H1 (cell line): Measurements from ENCODE around the gene GRK6. TPM values are rescaled to one million over a fixed set of nuclear protein-coding genes. Genes with fewer than 3 reads are reported as not detected.

Source experiments
- BACH1 ChIP-seq: IDR thresholded peaks from 2 replicates; pipeline ENCODE4 v1.6.1; 2012; ENCODE audit warnings: low read length, improper control_type of control experiment
- KDM4A ChIP-seq: IDR thresholded peaks from one replicate; pipeline ENCODE4 v1.7.1; 2012; ENCODE audit warnings: low read depth, mild to moderate bottlenecking, moderate library complexity, low read length, inconsistent platforms; ENCODE audit not compliant: severe bottlenecking
- polyA plus RNA-seq, 7 experiments: library from polyadenylated mRNA; depleted of rRNA in 3 of 7; stranded (reverse) in 5 of 7; unstranded in 2 of 7; fragments of >200 nt in 5 of 7; fragments of 200-250 nt in 2 of 7; gene quantifications; 1 replicate in 5 of 7; 2 replicates in 1 of 7; 4 replicates in 1 of 7; pipeline versions ENCODE4 v1.2.1 to v1.2.3, GENCODE V29; 2011 to 2013; ENCODE audit warnings: missing spikeins in 2 of 7, mixed read lengths in 2 of 7
- total RNA-seq: library from RNA; stranded (reverse); fragmentation: NEBNext Ultra II Directional; extraction: Animal tissue kit (Norgen Biotek cat#: 25700); gene quantifications from 2 replicates; pipeline ENCODE4 v1.2.1, GENCODE V29; 2021
- TF ChIP-seq, protein P1 (sequence below): fragments of 300-600 bp; sonication (generic); IDR thresholded peaks from 2 replicates; pipeline ENCODE4 v1.7.1; 2012; ENCODE audit warnings: low read length, moderate library complexity, mild to moderate bottlenecking, inconsistent platforms; ENCODE audit not compliant: insufficient replicate concordance
- TF ChIP-seq, protein P2 (sequence below), 3 experiments: IDR thresholded peaks; 1 replicate in 2 of 3; 2 replicates in 1 of 3; pipeline versions ENCODE4 v1.5.1 to v1.6.1; 2011; ENCODE audit warnings: low read length in 3 of 3, mild to moderate bottlenecking in 3 of 3, inconsistent platforms in 2 of 3, low read depth in 1 of 3, moderate library complexity in 1 of 3; ENCODE audit not compliant: insufficient read depth in 1 of 3; ENCODE audit errors: control extremely low read depth in 1 of 3
- TF ChIP-seq, protein P3 (sequence below): IDR thresholded peaks from 2 replicates; pipeline ENCODE4 v1.6.1; 2011; ENCODE audit warnings: low read length, improper control_type of control experiment

The GRK6 gene
- total and polyA plus RNA-seq, 2 of the 8 experiments (the other 6 are each of a cell fraction or from before 2014, with no cell fraction given): 31.8 to 57.8 TPM

DNA sequence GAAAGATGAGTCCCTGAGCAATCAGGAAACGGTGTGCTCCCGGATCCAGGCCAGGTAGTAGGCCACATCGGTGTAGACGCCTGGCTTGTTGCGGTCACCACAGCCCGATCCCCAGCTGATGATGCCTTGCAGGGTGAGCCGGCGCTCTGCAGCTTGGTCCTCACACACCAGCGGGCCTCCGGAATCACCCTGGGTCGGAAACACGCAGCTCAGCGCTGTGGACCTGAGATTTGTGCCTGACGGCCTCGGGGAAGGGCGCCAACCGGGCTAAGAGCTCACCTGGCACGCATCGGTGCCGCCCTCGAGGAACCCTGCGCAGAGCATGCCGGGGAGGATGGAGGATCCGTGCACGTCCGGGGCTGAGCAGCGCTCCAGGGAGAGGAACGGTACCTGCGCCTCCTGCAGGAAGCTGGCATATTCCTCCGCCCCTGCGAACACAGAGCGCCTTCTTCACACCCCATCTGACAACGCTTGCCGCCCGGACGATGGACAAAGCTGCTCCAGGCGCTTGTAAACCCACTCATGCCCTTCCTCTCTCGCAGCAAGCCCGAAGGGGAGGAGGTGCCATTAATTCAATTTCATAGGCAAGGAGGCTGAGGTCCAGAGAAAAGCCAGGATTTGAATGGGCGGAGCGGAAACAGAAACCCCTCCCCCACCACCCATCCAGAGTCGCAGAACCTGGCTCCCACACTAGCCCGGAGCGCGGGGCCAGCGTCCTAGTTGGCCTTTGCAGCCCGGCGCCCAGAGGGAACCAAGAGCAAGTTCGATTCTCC, 24.0 kb upstream of the GRK6 start (continued):
- TF ChIP-seq, protein P1, sequence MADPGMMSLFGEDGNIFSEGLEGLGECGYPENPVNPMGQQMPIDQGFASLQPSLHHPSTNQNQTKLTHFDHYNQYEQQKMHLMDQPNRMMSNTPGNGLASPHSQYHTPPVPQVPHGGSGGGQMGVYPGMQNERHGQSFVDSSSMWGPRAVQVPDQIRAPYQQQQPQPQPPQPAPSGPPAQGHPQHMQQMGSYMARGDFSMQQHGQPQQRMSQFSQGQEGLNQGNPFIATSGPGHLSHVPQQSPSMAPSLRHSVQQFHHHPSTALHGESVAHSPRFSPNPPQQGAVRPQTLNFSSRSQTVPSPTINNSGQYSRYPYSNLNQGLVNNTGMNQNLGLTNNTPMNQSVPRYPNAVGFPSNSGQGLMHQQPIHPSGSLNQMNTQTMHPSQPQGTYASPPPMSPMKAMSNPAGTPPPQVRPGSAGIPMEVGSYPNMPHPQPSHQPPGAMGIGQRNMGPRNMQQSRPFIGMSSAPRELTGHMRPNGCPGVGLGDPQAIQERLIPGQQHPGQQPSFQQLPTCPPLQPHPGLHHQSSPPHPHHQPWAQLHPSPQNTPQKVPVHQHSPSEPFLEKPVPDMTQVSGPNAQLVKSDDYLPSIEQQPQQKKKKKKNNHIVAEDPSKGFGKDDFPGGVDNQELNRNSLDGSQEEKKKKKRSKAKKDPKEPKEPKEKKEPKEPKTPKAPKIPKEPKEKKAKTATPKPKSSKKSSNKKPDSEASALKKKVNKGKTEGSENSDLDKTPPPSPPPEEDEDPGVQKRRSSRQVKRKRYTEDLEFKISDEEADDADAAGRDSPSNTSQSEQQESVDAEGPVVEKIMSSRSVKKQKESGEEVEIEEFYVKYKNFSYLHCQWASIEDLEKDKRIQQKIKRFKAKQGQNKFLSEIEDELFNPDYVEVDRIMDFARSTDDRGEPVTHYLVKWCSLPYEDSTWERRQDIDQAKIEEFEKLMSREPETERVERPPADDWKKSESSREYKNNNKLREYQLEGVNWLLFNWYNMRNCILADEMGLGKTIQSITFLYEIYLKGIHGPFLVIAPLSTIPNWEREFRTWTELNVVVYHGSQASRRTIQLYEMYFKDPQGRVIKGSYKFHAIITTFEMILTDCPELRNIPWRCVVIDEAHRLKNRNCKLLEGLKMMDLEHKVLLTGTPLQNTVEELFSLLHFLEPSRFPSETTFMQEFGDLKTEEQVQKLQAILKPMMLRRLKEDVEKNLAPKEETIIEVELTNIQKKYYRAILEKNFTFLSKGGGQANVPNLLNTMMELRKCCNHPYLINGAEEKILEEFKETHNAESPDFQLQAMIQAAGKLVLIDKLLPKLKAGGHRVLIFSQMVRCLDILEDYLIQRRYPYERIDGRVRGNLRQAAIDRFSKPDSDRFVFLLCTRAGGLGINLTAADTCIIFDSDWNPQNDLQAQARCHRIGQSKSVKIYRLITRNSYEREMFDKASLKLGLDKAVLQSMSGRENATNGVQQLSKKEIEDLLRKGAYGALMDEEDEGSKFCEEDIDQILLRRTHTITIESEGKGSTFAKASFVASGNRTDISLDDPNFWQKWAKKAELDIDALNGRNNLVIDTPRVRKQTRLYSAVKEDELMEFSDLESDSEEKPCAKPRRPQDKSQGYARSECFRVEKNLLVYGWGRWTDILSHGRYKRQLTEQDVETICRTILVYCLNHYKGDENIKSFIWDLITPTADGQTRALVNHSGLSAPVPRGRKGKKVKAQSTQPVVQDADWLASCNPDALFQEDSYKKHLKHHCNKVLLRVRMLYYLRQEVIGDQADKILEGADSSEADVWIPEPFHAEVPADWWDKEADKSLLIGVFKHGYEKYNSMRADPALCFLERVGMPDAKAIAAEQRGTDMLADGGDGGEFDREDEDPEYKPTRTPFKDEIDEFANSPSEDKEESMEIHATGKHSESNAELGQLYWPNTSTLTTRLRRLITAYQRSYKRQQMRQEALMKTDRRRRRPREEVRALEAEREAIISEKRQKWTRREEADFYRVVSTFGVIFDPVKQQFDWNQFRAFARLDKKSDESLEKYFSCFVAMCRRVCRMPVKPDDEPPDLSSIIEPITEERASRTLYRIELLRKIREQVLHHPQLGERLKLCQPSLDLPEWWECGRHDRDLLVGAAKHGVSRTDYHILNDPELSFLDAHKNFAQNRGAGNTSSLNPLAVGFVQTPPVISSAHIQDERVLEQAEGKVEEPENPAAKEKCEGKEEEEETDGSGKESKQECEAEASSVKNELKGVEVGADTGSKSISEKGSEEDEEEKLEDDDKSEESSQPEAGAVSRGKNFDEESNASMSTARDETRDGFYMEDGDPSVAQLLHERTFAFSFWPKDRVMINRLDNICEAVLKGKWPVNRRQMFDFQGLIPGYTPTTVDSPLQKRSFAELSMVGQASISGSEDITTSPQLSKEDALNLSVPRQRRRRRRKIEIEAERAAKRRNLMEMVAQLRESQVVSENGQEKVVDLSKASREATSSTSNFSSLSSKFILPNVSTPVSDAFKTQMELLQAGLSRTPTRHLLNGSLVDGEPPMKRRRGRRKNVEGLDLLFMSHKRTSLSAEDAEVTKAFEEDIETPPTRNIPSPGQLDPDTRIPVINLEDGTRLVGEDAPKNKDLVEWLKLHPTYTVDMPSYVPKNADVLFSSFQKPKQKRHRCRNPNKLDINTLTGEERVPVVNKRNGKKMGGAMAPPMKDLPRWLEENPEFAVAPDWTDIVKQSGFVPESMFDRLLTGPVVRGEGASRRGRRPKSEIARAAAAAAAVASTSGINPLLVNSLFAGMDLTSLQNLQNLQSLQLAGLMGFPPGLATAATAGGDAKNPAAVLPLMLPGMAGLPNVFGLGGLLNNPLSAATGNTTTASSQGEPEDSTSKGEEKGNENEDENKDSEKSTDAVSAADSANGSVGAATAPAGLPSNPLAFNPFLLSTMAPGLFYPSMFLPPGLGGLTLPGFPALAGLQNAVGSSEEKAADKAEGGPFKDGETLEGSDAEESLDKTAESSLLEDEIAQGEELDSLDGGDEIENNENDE: no peak
- TF ChIP-seq KDM4A: peak; percentile 59
- TF ChIP-seq, protein P2, sequence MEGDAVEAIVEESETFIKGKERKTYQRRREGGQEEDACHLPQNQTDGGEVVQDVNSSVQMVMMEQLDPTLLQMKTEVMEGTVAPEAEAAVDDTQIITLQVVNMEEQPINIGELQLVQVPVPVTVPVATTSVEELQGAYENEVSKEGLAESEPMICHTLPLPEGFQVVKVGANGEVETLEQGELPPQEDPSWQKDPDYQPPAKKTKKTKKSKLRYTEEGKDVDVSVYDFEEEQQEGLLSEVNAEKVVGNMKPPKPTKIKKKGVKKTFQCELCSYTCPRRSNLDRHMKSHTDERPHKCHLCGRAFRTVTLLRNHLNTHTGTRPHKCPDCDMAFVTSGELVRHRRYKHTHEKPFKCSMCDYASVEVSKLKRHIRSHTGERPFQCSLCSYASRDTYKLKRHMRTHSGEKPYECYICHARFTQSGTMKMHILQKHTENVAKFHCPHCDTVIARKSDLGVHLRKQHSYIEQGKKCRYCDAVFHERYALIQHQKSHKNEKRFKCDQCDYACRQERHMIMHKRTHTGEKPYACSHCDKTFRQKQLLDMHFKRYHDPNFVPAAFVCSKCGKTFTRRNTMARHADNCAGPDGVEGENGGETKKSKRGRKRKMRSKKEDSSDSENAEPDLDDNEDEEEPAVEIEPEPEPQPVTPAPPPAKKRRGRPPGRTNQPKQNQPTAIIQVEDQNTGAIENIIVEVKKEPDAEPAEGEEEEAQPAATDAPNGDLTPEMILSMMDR (IDR thresholded peaks at IDR 0.05; ENCODE audit: control extremely low read depth in 1 of 3, insufficient read depth in 1 of 3, low read depth in 1 of 3, low read length in 3 of 3): peak in 2 of 3 experiments; percentile 79 to 86; a peak in 3 of 4 replicates
- TF ChIP-seq, protein P3, sequence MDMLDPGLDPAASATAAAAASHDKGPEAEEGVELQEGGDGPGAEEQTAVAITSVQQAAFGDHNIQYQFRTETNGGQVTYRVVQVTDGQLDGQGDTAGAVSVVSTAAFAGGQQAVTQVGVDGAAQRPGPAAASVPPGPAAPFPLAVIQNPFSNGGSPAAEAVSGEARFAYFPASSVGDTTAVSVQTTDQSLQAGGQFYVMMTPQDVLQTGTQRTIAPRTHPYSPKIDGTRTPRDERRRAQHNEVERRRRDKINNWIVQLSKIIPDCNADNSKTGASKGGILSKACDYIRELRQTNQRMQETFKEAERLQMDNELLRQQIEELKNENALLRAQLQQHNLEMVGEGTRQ: no peak; the same call in 1 of the 2 replicates
- TF ChIP-seq BACH1: no peak
